NCI-H1417 treated with DMSO at 0.1 percent for 48 hours (cell line): ENCODE results near the gene GPRC5C.
"Not testable (repeated sequence)": the region's sequence is repeated elsewhere in the genome, so short reads cannot be mapped to it uniquely, and the experiment has no call there.

Experiments used
- DNase-seq: peaks from one replicate; lab custom pipeline; 2025; lab: John Stamatoyannopoulos, UW

The GPRC5C gene

DNA sequence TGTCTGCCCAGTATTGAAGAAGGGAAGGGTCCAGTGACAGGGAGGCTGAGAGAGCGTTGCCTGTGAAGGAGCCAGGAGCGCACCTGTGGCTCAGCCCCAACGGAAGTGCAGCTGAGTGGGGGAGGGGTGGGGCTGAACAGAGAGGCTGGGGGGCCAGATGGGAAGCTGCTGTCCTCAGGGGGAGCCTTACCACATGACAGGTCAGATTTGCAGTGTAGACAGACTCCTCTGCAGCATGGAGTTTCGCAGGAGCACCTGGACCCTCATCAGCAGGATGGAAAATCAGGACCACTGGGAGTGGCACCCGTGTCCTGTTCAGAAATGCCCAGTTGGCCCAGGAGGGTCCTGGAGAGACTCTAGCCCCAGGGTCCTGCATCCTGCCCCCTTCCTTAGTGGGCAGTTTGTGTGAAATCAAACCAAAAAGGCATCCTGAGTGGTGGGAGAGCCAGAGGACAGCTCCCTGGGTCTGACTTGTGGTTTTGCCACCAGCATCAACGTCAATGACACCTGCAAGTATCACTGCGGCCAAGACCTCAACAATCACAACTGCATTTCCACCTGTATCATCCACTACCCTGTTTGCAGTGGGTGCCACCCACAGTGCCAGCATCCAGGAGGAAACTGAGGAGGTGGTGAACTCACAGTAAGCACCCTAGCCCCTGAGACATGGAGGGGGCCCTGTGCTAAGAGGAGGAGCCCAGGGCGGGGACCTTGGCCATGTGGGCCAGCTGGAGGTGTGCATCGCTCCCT lies 42.3 kb downstream of the GPRC5C start:
- no peak for DNase-seq

DNA sequence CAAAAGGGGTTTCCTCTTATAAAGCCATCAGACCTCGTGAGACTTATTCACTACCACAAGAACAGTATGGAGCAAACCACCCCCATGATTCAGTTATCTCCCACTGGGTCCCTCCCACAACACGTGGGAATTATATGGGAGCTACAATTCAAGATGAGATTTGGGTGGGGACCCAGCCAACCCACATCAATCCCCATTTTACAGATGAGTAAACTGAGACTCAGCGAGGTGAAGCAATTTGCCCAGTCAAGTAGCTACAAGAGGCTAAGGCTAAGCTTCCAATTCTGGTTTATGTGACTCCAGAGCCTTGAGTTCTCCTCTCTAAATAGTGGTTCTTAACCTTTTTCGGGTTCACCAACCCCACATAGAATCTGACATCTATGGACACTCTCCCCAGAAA lies 43.3 kb downstream of the GPRC5C start:
- DNase-seq = no peak

DNA sequence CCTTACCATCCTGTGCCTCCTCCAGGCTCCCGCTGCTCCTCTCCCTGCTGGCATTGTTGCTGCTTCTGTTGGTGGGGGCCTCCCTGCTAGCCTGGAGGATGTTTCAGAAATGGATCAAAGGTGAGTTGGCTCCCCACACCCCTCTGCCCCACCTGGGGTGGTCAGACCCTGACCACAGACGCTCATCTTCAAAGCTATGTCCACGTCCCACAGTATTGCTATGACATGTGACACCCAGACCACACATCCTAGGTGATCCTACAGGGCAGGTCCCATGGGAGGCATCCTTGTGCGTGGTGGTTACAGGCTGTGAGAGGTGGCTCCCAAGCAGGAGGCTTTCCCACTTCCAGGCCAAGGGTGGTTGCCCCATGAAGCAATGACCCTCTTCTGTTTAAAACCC lies 45.5 kb downstream of the GPRC5C start:
- no peak for DNase-seq

DNA sequence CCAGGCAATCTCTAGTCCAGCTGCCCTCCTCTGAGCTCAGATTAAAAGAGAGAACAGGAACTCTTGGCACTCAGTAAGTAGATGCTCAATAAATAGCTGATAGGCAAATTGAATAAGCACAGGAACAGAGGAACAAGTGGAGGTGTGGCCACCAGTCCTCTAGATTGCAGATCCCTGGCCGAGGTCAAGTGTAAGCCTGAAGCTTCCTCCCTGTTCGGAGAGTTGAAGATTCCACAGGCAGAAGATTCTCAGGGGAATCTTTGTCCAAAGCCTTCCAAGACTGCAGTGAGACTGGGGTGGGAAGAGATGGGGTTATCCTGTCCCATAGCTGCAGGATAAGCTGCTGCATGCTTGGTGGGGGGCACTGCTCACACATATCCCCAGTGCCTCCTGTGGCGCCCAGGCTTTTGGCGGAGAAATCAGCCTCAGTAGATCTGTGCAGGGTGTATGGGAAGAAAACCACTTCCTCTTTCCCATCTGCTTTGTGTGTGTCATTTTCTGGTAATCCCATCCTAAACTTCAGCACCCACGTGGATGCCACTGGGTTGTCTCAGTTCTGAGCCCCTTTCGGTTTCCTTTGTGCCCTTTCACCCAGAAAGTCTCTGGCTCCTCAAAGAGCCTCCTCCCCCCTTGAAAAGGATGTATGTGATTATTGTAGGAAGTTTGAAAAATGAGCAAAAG lies 46.7 kb downstream of the GPRC5C start:
- no peak for DNase-seq

DNA sequence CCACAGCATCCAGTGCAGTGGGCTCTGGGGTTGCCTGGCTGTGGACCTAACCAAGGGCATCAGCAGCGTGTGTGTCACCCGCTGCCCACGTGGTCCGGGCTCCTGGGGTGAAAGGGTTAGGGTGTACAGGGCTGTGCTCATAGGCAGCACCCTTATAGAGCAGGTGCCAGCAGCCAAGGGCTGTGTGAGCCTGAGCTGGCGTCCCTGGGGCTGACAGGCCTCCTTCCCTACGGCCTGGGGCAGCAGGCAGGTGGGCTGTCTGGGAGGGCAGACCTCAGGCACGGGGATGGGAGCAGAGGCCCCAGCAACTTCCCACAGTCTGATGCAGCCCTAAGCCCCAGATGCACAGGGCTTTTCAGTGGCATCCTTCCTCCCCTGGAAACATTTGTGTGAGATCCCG lies 48.4 kb downstream of the GPRC5C start:
- no peak for DNase-seq

DNA sequence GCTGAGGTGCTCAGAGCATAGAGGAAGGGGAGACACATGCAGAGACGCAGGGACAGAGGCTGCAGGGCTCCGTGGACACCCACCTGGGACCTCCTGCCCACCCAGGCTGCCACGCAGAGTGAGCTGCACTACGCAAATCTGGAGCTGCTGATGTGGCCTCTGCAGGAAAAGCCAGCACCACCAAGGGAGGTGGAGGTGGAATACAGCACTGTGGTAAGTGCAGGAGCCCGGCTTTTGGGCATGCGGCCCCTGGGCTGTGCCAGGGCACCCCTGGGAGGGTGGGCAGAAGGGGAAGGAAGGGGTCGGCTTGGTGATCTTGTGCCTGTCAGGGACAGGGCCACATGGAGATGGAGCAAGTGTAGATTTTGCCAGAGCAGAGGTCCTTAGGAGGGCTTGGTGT lies 49.7 kb downstream of the GPRC5C start:
- DNase-seq = no peak

DNA sequence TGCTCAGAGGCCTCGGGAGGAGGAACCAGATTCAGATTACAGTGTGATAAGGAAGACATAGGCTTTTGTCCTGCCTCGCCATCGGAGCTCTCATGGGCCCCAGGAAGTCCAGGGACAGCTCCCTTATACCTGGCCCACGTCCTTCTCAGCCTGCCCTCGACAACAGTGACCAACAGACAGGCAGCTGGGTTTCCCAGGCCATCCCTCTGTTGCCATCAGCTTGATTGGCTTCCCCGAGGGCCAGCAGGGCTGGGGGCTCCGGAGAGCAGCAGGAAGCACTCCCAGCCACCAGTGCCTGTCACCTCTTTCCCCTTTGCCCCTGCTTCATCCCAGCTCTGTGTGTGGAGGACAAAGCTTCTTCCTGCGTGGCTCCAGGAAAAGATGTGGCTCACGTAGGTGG lies 52.2 kb downstream of the GPRC5C start:
- DNase-seq = no peak

DNA sequence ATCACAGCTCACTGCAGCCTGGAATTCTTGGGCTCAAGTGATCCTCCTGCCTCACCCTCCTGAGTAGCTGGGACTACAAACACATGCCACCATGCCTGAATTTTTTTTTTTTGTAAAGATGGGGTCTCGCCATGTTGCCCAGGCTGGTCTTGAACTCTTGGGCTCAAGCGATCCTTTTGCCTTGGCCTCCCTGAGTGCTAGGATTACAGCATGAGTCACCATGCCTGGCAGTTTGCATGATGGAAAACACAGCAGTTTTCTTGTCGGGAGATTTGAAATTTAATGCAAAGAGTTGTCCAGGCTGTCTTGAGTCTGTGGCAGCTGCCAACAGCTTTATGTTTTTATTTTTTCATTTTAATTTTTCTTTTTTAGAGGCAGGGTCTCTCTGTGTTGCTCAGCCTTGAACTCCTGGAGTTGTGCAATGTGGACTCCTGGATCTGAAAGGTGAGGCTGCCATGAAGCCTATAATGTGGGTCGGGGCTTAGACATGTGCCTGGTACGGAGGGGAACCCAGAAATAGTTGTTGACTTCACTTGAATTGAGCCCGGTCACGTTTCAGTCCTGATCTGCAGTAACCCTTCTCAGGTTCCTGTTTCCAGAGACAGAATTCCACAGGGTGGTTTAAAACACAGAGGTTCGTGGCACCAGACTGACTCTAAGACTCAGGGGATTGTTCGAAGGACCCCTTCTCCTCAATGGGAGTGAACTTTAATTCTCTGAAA lies 53.3 kb downstream of the GPRC5C start:
- no peak for DNase-seq

DNA sequence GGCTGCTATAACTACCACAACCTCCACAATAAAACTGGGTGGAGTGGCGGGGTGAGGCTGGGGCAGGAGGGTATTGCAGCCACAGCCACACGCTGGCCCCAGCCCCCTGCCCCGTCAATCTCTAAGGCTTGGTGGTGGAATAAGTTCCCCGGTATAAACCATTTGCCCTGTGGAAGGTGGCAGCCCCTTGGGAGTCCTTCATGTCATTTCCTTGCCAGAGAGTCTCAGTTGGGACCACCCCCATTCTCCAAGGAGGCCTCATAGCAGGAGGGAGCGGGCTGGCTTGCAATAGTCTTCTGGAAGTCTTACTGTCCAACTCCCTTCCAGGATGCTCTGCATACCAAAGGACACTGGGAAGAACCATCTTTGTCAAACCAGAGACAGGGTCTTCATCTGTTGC lies 54.0 kb downstream of the GPRC5C start:
- no peak for DNase-seq

DNA sequence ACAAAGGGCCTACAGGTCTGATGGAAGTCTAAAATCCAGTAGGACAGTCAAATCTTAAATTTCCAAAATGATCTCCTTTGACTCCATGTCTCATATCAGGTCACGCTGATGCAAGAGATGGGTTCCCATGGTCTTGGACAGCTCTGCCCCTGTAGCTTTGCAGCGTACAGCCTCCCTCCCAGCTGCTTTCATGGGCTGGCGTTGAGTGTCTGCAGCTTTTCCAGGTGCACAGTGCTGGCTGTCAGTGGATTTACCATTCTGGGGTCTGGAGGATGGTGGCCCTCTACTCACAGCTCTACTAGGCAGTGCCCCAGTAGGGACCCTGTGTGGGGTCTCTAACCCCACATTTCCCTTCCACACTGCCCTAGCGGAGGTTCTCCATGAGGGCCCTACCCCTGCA lies 56.4 kb downstream of the GPRC5C start:
- not testable (repeated sequence) for DNase-seq

DNA sequence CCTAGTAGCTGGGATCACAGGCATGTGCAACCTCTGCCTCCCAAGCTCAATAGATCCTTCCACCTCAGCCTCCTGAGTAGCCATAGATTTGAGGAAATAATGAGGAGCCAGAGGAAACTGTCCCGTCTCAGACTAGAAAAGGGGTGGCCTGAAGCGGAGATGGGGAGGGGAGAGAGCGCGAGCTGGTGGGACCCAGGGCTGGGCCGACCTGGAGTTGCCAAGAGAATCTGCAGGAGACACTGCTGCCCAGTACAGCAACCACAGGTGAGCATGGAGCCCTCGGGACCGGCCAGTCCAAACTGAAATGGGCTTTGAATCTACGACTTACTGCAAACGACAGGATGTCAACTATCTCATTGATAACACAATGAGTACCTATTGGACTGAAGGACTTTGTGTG lies 58.8 kb downstream of the GPRC5C start:
- DNase-seq = no peak

DNA sequence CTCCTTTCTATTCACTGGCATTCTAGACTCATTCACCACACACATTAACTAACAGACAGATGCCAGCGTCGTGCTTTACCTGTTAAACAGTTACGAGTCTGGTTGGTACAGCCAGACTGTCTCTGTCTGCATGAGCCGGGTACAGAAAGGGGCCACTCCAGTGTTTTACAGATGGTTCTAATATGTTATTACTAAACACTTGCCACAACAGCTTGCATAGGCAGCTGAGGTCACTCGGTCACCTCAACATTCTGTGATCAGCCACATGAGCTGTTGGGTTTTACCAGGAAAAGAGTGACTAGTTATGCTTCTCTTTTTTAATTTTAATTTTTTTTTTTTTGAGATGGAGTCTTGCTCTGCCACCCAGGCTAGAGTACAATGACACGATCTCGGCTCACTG lies 59.7 kb downstream of the GPRC5C start:
- DNase-seq = no peak

DNA sequence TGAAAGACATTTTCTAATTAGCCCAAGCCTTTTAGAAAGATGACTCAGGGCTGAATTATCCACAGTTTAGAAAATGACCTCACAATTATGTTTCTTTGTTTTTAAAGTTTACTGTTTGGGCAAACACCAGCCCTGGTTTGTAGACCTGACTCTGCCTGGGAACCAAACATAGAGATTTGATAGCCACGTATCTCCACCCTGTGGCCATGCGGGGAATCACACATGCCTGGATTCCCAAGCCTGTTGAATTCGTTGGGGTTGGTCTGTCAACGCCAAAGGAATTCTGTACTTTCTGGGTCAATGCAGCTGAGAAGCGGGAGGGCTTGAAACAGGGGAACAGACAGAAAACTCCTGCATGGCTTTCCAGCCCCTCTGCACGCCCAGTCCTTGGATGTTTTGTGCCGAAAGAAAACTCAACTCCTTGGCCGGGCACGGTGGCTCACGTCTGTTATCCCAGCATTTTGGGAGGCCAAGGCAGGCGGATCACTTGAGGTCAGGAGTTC lies 61.5 kb downstream of the GPRC5C start:
- no peak for DNase-seq
